ENCODE data around the gene TRPC4AP. TPM values are rescaled to one million over a fixed set of nuclear protein-coding genes. Genes with fewer than 3 reads are reported as not detected.

Gene TRPC4AP
- total RNA-seq, 1 donor from 2014 or later: 30.3 TPM

DNA sequence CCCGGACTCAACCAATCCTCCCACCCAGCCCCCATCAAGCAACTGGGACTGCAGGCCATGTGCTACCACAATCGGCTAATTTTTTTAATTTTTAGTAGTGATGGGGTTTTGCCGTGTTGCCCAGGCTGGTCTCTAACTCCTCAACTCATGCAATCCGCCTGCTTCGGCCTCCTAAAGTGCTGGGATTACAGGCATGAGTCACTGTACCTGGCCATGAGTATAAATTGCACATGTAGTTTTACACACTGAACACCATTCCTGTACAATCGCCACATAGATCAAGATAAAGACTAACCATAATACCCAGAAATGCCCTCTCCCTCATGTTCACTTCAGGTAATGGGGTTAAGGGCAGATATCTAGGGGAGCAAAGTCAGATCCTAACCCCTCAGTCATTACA is 26.4 kb downstream of the TRPC4AP start:
- DNase-seq (ENCODE audit: low read depth) (peak; percentile 7), FAIRE-seq (no peak)
- TF ChIP-seq, protein P1, sequence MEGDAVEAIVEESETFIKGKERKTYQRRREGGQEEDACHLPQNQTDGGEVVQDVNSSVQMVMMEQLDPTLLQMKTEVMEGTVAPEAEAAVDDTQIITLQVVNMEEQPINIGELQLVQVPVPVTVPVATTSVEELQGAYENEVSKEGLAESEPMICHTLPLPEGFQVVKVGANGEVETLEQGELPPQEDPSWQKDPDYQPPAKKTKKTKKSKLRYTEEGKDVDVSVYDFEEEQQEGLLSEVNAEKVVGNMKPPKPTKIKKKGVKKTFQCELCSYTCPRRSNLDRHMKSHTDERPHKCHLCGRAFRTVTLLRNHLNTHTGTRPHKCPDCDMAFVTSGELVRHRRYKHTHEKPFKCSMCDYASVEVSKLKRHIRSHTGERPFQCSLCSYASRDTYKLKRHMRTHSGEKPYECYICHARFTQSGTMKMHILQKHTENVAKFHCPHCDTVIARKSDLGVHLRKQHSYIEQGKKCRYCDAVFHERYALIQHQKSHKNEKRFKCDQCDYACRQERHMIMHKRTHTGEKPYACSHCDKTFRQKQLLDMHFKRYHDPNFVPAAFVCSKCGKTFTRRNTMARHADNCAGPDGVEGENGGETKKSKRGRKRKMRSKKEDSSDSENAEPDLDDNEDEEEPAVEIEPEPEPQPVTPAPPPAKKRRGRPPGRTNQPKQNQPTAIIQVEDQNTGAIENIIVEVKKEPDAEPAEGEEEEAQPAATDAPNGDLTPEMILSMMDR (IDR thresholded peaks at IDR 0.05; ENCODE audit: insufficient read depth, low read length, severe bottlenecking): no peak

DNA sequence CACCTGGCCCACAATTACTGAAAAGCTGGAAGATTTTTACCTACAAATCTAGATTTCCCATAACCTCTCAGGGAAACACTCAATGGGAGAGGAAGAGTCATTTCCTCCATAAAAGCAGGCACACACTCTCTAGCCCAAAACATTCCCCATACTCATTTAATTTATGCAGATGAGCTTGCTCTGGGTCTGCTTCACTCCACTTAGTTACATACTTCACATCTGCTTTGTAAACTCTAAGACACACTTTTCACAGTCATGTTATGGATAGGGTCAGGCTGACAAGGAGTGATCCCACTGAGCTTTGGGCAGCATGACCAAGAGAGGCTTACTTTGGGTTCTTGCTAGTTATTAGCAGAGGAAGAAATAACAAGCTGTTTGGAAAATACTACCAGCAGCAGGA is 27.4 kb downstream of the TRPC4AP start:
- Histone ChIP-seq H3K27me3 (ENCODE audit: control insufficient read depth, insufficient read depth, low read length) (no peaks in the 10 kb centered on the region), H3K36me3 (ENCODE audit: control insufficient read depth, insufficient read depth, low read length) (no peaks in the 10 kb centered on the region), H3K4me3 (ENCODE audit: low read depth, low read length) (no peak overlapping the region)
- TF ChIP-seq, protein P1 (IDR thresholded peaks at IDR 0.05; ENCODE audit: insufficient read depth, low read length, severe bottlenecking): no peak
- no peak for DNase-seq (ENCODE audit: low read depth)
- no peak for FAIRE-seq

More for the DNA sequence above, 26.4 kb downstream of the TRPC4AP start:
- H3K36me3 ChIP-seq (ENCODE audit: control insufficient read depth, insufficient read depth, low read length): no peaks in the 10 kb centered on the region
- H3K27me3 ChIP-seq (ENCODE audit: control insufficient read depth, insufficient read depth, low read length): no peaks in the 10 kb centered on the region
- no peak overlapping the region for H3K4me3 ChIP-seq (ENCODE audit: low read depth, low read length)

DNA sequence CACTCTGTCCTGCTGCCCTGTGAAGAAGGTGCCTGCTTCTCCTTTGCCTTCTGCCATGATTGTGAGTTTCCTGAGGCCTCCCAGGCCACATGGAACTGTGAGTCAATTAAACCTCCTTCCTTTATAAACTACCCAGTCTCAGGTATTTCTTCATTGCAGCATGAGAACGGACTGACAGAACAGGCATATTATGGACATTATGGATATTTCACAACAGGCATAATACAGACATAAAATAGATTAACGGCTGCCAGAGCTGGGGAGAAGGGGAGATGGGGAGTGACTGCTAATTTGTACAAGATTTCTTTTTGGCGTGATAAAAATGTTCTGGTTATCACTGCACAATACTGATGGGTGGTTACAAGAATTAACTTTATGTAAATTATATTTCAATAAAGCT is 29.4 kb downstream of the TRPC4AP start:
- TF ChIP-seq, protein P1 (IDR thresholded peaks at IDR 0.05; ENCODE audit: insufficient read depth, low read length, severe bottlenecking): no peak
- DNase-seq (ENCODE audit: low read depth) (no peak), FAIRE-seq (no peak)
- Histone ChIP-seq H3K27me3 (ENCODE audit: control insufficient read depth, insufficient read depth, low read length) (no peaks in the 10 kb centered on the region), H3K4me3 (ENCODE audit: low read depth, low read length) (no peak overlapping the region), H3K36me3 (ENCODE audit: control insufficient read depth, insufficient read depth, low read length) (no peaks in the 10 kb centered on the region)

DNA sequence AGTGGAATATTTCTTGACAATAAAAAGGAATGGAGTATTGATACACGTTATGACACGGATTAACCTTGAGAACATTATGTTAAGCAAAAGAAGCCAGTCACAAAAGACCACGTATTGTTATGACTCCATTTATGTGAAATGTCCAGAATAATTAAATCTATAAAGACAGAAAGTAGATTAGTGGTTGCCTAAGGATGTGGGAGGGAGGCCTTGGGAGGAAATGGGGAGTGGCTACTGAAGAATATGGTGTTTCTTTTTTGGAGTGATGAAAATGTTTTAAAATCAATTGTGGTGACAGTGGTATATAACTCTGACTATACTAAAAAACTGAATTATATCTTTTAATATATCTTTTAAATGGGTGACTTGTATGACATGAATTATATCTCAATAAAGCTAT is 30.1 kb downstream of the TRPC4AP start:
- no peak overlapping the region for H3K4me3 ChIP-seq (ENCODE audit: low read depth, low read length)
- no peaks in the 10 kb centered on the region for H3K36me3 ChIP-seq (ENCODE audit: control insufficient read depth, insufficient read depth, low read length)
- H3K27me3 ChIP-seq (ENCODE audit: control insufficient read depth, insufficient read depth, low read length): no peaks in the 10 kb centered on the region
- no peak for DNase-seq (ENCODE audit: low read depth)
- TF ChIP-seq, protein P1 (IDR thresholded peaks at IDR 0.05; ENCODE audit: insufficient read depth, low read length, severe bottlenecking): no peak
- no peak for FAIRE-seq

DNA sequence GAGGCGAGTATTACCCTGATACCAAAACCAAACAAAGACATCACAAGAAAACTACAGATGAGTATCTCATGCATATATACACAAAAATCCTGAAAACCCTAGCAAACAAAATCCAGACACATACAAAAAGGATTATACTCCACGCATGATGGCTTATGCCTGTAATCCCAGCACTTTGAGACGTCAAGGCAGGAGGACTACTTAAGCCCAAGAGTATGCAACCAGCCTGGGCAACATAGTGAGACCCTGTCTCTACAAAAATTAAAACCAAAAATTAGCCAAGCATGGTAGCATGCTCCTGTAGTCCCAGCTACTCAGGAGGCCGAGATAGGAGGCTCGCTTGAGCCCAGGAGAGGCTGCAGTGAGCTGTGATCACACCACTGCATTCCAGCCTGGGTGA is 32.4 kb downstream of the TRPC4AP start:
- FAIRE-seq (no peak), DNase-seq (ENCODE audit: low read depth) (no peak)
- H3K4me3 ChIP-seq (ENCODE audit: low read depth, low read length): no peak overlapping the region
- peaks cover 2% of the 10 kb centered on the region for H3K36me3 ChIP-seq (ENCODE audit: control insufficient read depth, insufficient read depth, low read length)
- TF ChIP-seq, protein P1 (IDR thresholded peaks at IDR 0.05; ENCODE audit: insufficient read depth, low read length, severe bottlenecking): no peak
- H3K27me3 ChIP-seq (ENCODE audit: control insufficient read depth, insufficient read depth, low read length): no peaks in the 10 kb centered on the region

DNA sequence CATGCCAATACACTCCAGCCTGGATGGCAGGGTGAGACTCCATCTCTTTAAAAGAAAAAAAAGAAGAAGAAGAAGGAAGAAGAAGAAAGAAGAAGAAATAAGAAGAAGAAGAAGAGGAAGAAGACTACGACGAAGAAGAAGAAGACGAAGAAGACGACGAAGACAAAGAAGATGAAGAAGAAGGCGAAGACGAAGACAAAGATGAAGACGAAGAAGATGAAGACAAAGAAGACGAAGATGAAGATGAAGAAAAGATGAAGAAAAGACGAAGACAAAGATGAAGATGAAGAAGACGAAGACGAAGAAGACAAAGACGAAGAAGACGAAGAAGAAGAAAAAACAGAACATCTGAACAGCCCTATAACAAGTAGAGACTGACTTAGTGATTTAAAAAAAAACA is 33.0 kb downstream of the TRPC4AP start:
- no peaks in the 10 kb centered on the region for H3K27me3 ChIP-seq (ENCODE audit: control insufficient read depth, insufficient read depth, low read length)
- FAIRE-seq (no peak), DNase-seq (ENCODE audit: low read depth) (no peak)
- H3K36me3 ChIP-seq (ENCODE audit: control insufficient read depth, insufficient read depth, low read length): peaks cover 2% of the 10 kb centered on the region
- no peak overlapping the region for H3K4me3 ChIP-seq (ENCODE audit: low read depth, low read length)
- TF ChIP-seq, protein P1 (IDR thresholded peaks at IDR 0.05; ENCODE audit: insufficient read depth, low read length, severe bottlenecking): no peak
